GM19025 (cell line): Measurements from ENCODE around the gene DAZ2.
"Not testable (repeated sequence)": the region's sequence is repeated elsewhere in the genome, so short reads cannot be mapped to it uniquely, and the experiment has no call there.

Experiments
- ATAC-seq: cut with Tn5 transposase; IDR thresholded peaks from one replicate; pipeline ENCODE4 v1.9.1; 2021; ENCODE audit warnings: mild to moderate bottlenecking, low read depth, moderate library complexity; ENCODE audit not compliant: unreplicated experiment

DAZ2 gene

DNA sequence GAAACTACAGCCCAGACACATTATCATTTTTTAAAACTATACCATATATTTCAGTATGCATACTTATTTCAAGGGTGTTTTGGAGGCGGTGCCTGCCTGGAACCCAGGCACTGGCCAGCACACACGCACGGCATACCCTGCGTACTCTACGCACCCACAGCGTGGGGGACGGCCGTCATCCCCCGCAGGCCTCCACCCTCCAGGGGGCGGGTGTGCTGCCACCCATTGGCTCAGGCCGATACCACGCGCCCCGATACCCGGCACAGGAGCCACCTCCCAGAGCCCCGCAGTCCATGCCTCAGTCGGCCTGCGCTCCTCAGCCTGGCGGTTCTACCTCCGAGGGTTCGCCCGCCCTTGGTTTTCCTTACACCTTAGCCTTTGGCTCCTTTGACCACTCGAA, at the start of gene DAZ2:
Gene DAZ2 (plus strand): TSS at position 301 of the 400 bp plus-strand sequence. CDS start 208 bp downstream, outside the sequence.
- not testable (repeated sequence) for ATAC-seq

DNA sequence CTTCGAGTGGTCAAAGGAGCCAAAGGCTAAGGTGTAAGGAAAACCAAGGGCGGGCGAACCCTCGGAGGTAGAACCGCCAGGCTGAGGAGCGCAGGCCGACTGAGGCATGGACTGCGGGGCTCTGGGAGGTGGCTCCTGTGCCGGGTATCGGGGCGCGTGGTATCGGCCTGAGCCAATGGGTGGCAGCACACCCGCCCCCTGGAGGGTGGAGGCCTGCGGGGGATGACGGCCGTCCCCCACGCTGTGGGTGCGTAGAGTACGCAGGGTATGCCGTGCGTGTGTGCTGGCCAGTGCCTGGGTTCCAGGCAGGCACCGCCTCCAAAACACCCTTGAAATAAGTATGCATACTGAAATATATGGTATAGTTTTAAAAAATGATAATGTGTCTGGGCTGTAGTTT, 20.4 kb upstream of the DAZ2 start, which contains the start of gene DAZ1:
Gene DAZ1 (minus strand): TSS at position 101 of the 400 bp plus-strand sequence. CDS start 208 bp downstream, outside the sequence.
- ATAC-seq = not testable (repeated sequence)

- ATAC-seq = not testable (repeated sequence)
These were observed 11.9 kb upstream of the DAZ2 start for GRCh38 chrY:23207455-23207854.

GRCh38 chrY:23209802-23210495, 9.4 kb upstream of the DAZ2 start:
- ATAC-seq = not testable (repeated sequence)

DNA sequence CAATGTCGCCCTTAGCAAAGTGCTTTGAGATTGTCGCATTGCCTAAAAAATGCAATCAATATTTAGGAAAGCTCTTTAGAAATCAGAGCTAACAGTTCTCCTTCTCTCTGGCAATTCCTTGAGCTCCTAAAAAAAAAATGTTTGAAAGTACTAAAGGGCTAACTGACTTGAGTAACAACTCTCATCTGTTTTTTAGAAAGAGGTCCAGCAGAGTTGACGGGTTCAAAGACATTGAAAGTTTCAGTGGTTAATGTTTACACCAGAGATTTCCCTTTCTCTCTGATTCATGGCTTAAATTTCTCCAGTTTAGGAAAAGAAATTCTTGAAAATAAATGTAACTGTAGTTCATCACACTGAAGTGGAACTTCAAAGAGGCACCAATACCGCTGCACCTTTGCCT, 8.7 kb upstream of the DAZ2 start:
- not testable (repeated sequence) for ATAC-seq
